K562 (cell line): ENCODE results near the gene ADPGK. TPM values are rescaled to one million over a fixed set of nuclear protein-coding genes. Genes with fewer than 3 reads are reported as not detected.

ENCODE experiments used
- AFF1 ChIP-seq, 2 experiments: fragments of 450-650 bp; IDR thresholded peaks; 2 replicates each; pipeline ENCODE4 v1.6.1; 2018; ENCODE audit warnings: mild to moderate bottlenecking in 2 of 2, low read depth in 1 of 2; ENCODE audit not compliant: partially characterized antibody in 2 of 2
- CREM ChIP-seq: IDR thresholded peaks from 2 replicates; pipeline ENCODE4 v1.6.1; 2014; ENCODE audit warnings: antibody characterized with exemption, low read depth
- E2F4 ChIP-seq: sonication (generic); formaldehyde crosslinking; IDR thresholded peaks from 2 replicates; pipeline ENCODE4 v1.8.0; 2022; ENCODE audit warnings: mild to moderate bottlenecking, low read depth, missing genetic modification reagents
- HMGXB4 ChIP-seq: sonication (generic); formaldehyde crosslinking; IDR thresholded peaks from 2 replicates; pipeline ENCODE4 v1.8.1; 2023; ENCODE audit warnings: mild to moderate bottlenecking, missing genetic modification reagents
- KLF1 ChIP-seq: fragments of 450-650 bp; IDR thresholded peaks from 2 replicates; pipeline ENCODE4 v1.6.1; 2016; ENCODE audit warnings: missing genetic modification characterization, missing compliant biosample characterization
- MAFK ChIP-seq: IDR thresholded peaks from 2 replicates; pipeline ENCODE4 v1.6.1; 2011; ENCODE audit warnings: low read length, improper control_type of control experiment
- MCM7 ChIP-seq, 2 experiments: fragments of 450-650 bp; IDR thresholded peaks; 2 replicates each; pipeline ENCODE4 v1.6.1; 2016 to 2018
- RBBP5 ChIP-seq: fragments of 200-600 bp; sonication (generic); IDR thresholded peaks from 2 replicates; pipeline ENCODE4 v1.6.1; 2012; ENCODE audit warnings: borderline replicate concordance, mild to moderate bottlenecking, low read length, control low read depth, inconsistent platforms; ENCODE audit not compliant: insufficient read depth, poor library complexity, severe bottlenecking
- RCOR1 ChIP-seq, 2 experiments: IDR thresholded peaks; 2 replicates each; pipeline ENCODE4 v1.6.1; 2012; ENCODE audit warnings: low read depth in 2 of 2, low read length in 2 of 2, borderline replicate concordance in 1 of 2, improper control_type of control experiment in 1 of 2
- SMARCA5 ChIP-seq: fragments of 450-650 bp; IDR thresholded peaks from 2 replicates; pipeline ENCODE4 v1.6.1; 2016
- SMARCB1 ChIP-seq: IDR thresholded peaks from 2 replicates; pipeline ENCODE4 v1.6.1; 2011; ENCODE audit warnings: improper control_type of control experiment, low read depth; ENCODE audit not compliant: insufficient read length
- ZBTB33 ChIP-seq: sonication (generic); formaldehyde crosslinking; IDR thresholded peaks from 2 replicates; pipeline ENCODE4 v1.8.1; 2023; ENCODE audit warnings: mild to moderate bottlenecking, missing genetic modification reagents
- ZNF398 ChIP-seq: fragments of 250-450 bp; sonication (Bioruptor Pico); IDR thresholded peaks from 2 replicates; pipeline ENCODE4 v1.8.0; 2021; ENCODE audit warnings: moderate library complexity, mild to moderate bottlenecking, inconsistent platforms
- ZNF717 ChIP-seq: fragments of 250-450 bp; sonication (Bioruptor Pico); IDR thresholded peaks from 2 replicates; pipeline ENCODE4 v1.5.0; 2021
- polyA plus RNA-seq, 8 experiments: library from polyadenylated mRNA; depleted of rRNA in 4 of 8; stranded (reverse) in 5 of 8; unstranded in 3 of 8; fragments of >200 nt; fragmentation: Nextera tagmentation in 2 of 8; fragmentation: Illumina TruSeq in 1 of 8; extraction: Ambion mirVana in 2 of 8; extraction: Trizol in 1 of 8; gene quantifications; 2 replicates each; pipeline versions ENCODE4 v1.2.1 to v1.2.3, GENCODE V29; 2011 to 2014; ENCODE audit warnings: inconsistent platforms in 1 of 8, missing spikeins in 1 of 8
- total RNA-seq, 7 experiments: library from RNA; depleted of rRNA in 6 of 7; stranded (reverse); fragments of >200 nt in 6 of 7; fragmentation: Illumina TruSeq in 2 of 7; extraction: Trizol in 2 of 7; gene quantifications; 2 replicates each; pipeline versions ENCODE4 v1.2.1 to v1.2.3, GENCODE V29; 2011 to 2021; ENCODE audit warnings: low replicate concordance in 1 of 7

ADPGK gene
- total and polyA plus RNA-seq, 9 of the 15 experiments (the other 6 are each of a cell fraction or from before 2014, with no cell fraction given) = 13.4 to 97.4 (median 48.5) TPM

GRCh38 chr15:72783640-72784455, at the start of gene ADPGK (continued):
- no peak for TF ChIP-seq ZNF398 (CRISPR knock-in tag)
- TF ChIP-seq ZBTB33 (CRISPR knock-in tag) = no peak
- 0 out of 4 replicates have a peak, but pooled peaks of 1 of the 2 experiments have one; percentile 51 for TF ChIP-seq RCOR1 (IDR thresholded peaks at IDR 0.05; ENCODE audit: borderline replicate concordance in 1 of 2, low read depth in 2 of 2, low read length in 2 of 2)
- no peak; the same call in 1 of the 2 replicates for TF ChIP-seq SMARCA5
- TF ChIP-seq AFF1 (IDR thresholded peaks at IDR 0.05; ENCODE audit: low read depth in 1 of 2, partially characterized antibody in 2 of 2) = peak in 1 of 2 experiments; percentile 49
- TF ChIP-seq RBBP5 = peak; percentile 98
- TF ChIP-seq CREM = peak; percentile 100
- no peak for TF ChIP-seq SMARCB1
- no peak; the same call in 1 of the 2 replicates for TF ChIP-seq HMGXB4 (CRISPR knock-in tag)
- 0 out of 2 replicates have a peak, but pooled peaks have one; percentile 62 for TF ChIP-seq ZNF717
- no peak for TF ChIP-seq MCM7 (IDR thresholded peaks at IDR 0.05)
- no peak for TF ChIP-seq MAFK
- peak; percentile 15; the same call in 1 of the 2 replicates for TF ChIP-seq E2F4 (CRISPR knock-in tag)
- TF ChIP-seq KLF1 (tag) = no peak
